Umbilical cord (tissue), 2 donors: ENCODE data around the gene LUC7L. TPM values are rescaled to one million over a fixed set of nuclear protein-coding genes. Genes with fewer than 3 reads are reported as not detected.
"Not testable (repeated sequence)": the region's sequence is repeated elsewhere in the genome, so short reads cannot be mapped to it uniquely, and the experiment has no call there.

Source experiments
- DNase-seq: peaks from one replicate; pipeline ENCODE4 v3.0.0-alpha.2; 2015; ENCODE audit warnings: low spot score
- total RNA-seq: library from RNA; depleted of rRNA; stranded (reverse); fragments of >200 nt; gene quantifications from one replicate; pipeline ENCODE4 v1.2.3, GENCODE V29; 2014; ENCODE audit warnings: low replicate concordance; ENCODE audit not compliant: insufficient read depth

The LUC7L gene, protein sequence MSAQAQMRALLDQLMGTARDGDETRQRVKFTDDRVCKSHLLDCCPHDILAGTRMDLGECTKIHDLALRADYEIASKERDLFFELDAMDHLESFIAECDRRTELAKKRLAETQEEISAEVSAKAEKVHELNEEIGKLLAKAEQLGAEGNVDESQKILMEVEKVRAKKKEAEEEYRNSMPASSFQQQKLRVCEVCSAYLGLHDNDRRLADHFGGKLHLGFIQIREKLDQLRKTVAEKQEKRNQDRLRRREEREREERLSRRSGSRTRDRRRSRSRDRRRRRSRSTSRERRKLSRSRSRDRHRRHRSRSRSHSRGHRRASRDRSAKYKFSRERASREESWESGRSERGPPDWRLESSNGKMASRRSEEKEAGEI
- 50.3 TPM for total RNA-seq

DNA sequence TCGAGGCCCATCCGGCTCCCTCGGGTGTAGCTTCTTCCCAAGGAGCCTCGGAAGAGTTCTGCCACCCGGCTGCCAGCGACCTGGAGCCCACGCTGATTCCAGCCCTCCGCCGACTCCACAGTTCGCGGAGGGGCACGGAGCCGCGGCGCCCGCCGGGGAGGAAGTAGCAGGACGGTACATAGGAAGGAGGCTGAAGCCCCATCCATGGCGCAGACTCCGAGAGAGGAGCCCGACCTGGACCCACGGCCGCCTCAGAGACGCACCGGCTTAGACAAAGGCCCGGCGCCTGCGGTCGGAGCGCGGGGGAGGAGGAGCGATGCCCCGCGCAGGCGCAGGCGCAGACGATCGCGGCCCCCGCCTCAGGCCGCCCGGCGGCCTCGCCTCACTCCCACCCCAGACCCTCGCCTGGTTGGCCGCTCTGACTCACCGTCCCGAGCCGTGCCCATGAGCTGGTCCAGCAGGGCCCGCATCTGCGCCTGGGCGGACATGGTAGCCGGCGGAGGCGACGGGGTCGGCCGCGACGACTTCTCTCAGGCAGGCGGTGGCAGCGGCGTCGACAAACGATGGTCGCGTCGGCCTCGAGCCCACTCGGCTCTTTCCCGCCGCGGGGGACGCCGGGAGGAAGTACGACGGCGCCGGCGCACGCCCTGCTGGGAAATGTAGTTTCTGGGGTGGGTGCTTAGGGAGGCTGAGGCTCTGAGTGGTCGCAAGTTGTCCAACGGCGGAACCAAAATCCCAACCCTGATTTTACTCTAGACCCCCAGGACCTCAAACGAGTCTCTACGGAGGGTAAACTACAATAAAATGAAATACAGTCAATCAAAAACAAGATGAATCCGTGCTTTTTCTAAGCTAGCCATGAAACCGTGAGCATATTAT lies at the start of gene LUC7L:
LUC7L (minus strand) TSS at position 598 of the 879 bp plus-strand sequence; CDS start at position 488, 110 bp downstream.
- peak; percentile 95 for DNase-seq

DNA sequence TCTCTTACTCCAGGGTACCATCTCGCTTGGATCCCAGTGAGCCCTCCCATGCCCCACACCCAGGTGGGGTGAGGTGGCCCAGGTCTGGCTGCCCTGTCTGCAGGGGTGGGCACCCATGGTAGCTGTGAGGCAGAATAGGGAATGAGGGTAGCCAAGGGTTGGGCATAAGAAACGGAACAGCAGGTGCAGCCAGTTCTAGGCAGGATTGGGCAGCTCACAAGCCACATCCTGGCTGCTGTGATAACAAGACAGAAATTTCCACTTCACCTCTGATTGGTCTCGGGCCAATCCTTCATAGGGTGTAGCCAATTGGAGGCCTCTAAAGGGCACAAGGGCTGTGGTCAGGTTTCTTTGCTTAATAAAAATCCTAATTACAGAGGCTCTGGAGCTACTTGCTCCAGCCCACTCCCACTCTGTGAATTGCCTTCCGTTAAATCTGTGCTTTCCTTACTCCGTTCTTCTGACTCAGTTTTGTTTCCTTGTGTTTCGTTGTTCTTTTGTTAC lies 49.7 kb upstream of the LUC7L start:
- peak; percentile 51 for DNase-seq

DNA sequence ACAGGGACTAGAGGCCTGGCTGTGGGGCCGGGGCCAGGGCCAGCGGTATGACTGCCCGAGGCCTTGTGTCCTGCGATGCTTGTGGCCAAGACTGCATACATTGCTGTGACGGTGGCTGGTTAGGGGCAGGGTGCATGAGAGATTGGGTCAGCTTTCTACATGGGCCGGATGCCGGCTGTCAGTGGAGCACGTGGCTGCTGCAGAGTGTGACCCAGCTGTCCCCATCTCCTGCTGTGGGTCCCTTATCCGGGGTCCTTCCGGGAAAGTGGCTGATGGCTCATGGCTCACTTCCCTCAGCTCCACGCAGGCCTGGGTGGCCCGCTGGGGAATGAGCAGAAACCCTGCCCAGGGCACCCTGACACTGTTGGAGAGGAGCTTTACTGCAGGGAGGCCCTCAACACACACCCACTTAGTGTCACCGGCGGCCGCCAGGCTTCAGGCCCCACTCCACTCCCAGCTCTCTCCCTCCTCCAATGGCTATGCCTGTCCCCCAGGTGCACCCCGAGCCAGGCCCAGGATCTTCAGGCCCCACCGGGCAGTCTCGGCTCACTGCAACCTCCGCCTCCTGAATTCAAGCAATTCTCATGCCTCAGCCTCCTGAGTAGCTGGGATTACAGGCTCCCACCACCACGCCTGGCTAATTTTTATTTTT lies 47.3 kb upstream of the LUC7L start:
- DNase-seq = no peak

DNA sequence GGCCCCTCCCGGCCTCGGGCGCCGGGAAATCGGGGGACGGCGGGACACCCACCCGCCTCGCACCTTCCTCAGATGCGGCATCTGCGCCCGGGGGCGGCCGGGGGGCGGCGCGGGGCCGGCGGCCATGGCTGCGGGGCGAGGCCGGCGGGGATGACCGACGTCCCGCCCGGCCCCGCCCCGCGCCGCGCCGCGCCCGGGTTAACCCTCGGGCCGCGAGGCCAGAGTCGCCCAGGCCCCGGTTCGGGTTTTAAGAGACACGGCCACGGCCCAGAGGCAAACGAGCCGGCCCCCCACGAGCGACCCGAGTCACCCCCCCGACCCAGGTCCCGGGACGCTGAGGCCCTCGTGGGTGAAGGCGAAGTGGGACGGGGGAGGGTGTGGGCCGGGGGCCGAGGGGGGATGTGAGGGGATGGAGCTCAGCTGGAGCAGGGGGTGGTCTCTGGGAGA lies 46.6 kb upstream of the LUC7L start, which contains the start of gene RGS11:
RGS11 (minus strand) TSS at position 159 of the 447 bp plus-strand sequence; CDS start at position 126, 33 bp downstream.
- DNase-seq = no peak

DNA sequence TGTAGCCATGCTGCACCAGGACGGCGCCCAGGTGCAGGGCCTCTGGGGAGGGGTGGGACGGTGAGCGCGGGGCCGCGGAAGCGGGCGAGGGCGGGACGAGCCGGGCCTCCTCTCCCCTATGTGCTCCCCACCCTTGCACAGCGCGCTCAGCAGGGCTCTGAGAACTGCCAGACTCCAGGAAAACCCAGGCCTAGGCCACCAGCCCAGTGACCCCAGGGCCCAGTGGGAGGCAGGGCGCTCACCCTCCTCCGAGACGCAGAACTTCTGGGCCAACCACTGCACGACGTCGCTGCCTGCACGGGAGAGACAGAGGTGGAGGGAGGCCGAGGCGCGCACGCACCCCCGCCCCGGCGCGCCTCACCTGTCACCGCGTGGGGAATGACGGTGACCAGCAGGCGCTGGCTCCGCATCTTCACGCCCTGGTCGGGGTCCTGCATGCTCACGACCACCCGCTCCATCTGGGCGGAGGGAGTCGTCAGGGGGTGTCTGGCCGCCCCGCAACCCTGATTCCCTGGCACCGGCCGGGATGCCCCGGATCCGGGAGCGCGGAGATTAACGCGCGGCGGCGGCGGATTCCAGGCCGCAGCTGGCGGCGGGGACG lies 45.9 kb upstream of the LUC7L start:
- no peak for DNase-seq

DNA sequence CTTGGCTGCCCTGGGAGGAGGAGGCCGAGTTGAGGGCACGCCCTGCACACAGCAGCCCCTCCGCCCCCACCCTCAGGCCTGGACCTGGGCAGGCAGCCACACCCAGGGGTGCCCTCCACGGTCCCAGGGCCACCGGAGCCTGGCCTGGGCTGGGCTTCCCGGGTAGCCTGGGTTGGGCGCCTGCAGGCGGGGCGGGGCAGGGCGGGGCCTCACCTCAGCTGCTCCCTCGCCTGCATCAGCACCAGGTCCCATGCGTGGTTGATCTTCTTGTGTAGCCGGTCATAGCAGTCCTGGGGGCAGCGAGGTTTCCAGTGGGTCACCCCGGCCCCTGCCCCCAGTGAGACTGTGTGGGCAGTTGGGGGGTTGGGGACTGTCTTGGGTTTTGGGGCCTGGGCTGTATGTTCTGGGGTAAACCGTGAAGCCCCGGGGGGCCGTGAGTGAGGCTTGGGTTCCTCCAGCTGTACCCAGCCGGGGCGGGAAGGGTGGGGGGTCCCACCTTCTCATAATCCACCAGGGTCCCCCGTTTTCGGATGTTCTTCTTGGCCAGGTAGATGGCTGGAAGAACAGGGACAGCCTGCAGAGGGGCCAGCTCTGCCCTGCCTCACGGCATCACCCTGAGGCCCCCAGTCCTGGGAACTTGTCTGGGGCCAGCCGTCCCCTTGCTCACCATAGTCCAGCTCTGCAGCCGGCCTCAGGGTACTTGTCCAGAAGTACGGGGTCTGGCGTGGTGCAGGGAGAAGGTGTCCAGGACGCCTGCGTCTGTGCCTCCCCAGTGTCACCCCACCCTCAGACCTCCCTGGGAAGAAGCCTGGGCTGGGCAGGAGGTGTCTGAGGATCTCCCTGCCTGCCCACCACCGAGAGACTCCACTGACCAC lies 44.5 kb upstream of the LUC7L start:
- DNase-seq = no peak

DNA sequence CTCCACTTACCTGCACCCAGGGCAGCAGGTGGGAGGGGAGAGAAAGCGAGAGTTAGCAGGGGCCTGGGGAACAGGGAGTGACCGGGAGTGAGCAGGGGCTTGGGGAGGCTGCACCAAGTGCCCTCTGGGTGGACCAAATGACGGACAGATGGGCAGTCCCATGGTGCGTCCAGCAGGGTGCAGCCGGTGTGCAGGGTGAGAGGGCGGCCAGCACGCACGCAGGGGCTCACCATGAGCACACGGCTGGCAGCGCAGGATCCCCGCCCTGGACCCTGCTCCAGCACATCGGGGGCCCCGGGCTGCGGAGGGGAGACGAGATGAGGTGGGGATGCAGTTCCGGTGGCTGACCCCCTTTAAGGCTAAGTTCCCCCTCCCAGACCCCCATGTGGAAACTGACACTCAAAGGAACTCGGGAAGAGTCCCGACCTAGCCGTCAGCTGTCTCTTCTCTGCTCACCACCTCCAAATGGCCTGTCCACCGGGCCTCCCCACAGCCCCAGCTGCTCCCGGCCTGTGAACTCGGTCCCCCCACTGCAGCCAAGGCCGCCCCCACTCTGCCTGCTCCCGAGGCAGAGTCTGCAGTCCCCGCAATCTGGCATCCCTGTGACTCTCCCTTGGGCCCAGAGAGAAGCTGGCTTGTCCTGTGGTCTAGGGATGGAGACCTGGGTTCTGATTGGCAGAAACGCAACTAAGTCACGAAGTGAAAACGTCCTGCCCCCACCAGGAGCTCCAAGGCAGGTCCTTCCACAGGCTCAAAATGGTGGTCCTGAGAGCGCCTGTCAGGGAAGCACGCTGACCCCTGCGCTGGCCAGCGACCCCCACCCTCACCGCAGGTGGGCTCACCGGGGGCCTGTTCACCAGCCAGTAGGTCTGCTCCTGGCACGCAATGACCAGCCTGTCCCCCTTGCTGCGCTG lies 43.6 kb upstream of the LUC7L start:
- no peak for DNase-seq

DNA sequence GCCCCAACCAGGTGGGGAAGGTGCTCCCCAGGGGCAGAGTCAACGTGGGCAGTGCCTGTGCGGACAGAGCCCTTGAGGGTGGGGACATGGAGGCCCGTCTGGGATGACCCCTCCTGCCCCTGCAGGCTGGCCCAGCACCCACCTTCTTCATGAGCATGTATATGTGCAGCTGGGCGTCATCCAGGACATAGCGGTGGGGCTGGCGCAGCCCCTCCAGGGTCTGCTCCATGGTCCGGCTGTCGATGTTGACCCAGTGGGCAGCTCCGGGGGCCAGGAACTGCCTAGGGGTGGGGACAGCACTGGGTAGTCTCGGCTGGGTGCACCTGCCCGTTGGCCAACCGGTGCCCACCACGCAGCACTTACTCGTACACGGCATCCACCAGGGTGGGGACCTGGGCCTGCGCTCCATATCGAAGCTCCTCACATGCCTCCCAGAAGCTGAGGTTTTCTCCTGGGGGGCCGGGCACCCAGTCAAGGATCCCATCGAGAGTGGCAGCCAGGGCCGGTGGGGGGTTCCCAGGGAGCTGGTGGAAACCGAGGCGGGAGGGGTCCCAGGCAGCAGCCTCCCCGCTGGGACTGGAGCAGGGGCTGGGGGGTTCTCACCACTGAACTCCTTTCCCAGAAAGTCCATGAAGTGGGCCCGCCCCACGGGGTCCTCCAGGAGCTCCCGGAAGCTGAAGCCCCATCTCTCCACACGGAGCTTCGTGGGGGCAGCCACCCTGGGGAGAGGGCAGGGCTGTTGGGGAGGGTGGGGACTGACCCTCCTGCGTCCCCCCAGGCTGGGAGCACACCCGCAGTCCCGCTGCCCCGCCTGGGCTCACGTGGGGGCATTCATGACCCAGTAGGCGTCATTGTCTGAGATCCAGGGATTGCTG lies 41.4 kb upstream of the LUC7L start:
- no peak for DNase-seq

DNA sequence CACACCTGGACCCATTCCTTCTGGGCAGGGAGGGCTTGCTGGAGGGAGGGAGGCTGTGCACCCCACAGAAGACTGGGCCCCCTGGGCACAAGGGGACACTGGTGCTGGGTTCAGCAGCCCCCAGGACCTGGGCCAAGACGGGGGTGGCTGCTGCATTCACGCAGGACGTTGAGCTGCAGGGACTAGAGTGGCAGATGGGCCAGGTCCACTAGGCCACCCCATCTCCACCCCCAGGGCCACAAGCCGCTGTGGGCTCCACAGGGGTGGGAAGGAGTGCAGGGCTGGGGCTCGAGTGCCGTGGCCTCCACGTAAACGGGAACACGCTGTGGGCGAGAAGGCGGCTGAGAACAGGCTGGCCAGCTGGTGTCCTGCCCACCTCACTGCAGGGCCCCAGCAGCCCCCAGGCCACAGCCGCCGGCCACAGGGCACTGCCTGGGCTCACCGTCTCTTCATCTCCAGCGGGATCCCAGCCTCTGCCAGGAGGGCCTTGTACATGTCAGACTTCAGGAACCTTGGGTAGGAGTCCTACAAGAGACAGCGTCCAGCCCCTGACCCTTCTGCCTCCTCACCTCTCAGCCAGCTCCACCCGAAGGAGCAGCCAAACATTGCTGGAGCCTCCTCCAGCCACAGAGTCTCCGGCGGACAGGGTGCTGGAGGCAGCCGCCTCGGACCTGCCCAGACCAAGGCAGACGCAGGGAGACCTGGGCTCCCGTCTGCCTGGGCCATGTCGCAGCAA lies 40.0 kb upstream of the LUC7L start:
- no peak for DNase-seq

DNA sequence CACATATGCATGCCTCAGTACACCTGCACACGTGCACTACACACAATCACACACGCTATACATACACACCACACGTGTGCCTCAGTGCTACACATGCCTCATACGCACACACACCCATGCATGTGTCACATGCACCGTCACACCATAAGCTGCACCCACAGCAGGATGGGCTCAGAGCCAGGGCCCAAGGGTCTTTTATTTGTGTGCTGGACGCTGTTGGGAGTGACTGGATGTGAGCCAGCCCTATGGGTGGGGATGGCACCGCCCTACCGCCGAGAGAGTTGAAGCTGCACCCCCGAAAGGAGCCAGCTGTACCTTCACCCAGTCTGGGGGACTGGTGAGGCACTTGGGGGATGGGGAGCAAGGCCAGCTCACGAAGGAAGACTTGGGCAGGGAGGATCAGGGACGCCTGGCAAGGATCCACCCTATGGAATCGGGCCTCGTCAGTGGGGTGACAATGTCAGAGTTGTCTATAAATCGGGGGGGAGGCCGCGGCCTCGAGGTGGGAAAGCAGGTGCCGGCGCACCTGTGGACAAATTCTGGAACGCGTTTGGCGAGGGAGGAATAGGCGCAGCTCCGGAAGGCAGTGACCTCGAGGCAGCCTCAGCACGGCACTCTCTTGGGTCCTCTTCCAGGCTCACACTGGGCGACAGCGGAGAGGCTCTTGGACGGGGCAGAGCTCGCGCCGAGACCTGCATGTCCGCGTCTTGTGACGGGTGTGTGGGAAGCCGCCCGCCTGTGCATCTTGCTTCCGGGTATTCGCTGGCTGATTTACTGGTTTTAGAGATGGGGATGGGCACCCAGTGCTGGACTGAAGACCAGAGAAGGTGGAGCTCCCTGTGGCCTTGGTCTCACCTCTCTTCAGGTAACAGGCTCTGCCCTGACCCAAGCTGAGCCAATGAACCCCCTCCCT lies 39.1 kb upstream of the LUC7L start:
- DNase-seq = no peak

DNA sequence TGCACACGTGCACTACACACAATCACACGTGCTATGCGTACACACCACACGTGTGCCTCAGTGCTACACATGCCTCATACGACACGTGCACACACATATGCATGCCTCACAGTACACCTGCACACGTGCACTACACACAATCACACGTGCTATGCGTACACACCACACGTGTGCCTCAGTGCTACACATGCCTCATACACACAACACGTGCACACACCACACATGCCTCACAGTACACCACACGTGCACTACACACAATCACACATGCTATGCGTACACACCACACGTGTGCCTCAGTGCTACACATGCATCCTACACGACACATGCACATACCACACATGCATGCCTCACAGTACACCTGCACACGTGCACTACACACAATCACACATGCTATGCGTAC lies 38.3 kb upstream of the LUC7L start:
- not testable (repeated sequence) for DNase-seq

DNA sequence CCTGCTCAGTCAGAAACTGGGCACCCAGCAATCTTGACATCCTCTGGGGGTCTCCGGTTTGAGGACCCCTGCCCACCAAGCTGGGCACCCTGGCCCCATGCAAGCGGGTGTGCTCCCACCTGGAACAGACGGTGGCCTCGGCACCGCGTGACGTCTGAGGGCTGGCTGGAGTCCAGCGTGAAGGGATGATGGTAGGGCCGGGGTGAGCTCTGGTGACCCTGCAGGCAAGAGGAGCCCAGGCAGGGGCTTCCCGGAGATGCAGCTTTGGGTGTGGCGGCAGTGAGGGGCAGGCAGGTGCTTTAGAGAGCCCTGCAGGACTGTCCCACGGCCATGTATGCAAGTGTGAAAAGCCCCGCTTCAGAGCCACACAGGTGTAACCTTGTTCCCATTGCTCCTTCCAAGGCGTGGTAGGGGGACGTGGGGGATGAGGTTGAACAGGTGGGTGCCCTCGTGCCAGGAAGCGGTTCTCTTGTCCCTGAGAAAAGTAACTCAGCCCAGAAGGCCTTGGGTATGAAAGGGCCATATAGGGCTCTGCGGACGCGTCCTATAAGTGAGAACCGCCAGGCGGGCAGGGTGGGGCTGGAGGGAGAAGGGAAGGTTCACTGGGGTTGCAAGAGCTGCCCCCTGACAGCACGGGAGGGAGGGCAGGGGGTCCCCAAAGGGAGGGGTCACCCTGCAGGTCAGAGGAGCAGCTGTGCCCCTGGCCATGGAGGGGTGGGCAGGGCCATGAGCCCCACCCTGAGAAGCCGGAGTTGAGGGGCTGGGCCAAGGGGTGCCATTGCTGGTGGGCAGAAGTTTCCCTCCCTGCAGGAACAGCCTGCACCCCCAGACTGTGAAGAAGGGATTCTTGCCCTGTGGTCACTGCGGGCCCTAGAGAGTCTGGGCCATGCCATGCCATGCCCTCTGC lies 37.3 kb upstream of the LUC7L start:
- DNase-seq = no peak

DNA sequence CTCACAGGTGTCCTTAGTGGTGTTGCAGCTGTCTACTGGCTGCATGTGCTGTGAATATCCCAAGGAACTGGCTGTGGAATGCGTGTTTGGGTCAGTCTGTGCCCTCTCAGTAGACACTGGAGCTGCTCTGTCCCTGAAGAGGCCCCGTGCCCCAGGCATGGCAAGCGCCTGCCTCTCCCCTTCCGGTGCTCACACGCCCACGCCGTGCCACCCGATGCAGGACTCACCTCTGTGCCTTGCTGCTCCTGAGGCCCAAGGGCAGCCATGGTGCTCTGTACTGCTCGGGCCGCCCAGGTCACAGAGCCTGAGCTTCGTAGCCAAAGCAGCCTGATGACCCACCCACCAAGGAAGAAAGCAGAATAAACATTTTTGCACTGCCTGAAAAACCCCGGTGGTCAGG lies 36.5 kb upstream of the LUC7L start:
- DNase-seq = no peak

DNA sequence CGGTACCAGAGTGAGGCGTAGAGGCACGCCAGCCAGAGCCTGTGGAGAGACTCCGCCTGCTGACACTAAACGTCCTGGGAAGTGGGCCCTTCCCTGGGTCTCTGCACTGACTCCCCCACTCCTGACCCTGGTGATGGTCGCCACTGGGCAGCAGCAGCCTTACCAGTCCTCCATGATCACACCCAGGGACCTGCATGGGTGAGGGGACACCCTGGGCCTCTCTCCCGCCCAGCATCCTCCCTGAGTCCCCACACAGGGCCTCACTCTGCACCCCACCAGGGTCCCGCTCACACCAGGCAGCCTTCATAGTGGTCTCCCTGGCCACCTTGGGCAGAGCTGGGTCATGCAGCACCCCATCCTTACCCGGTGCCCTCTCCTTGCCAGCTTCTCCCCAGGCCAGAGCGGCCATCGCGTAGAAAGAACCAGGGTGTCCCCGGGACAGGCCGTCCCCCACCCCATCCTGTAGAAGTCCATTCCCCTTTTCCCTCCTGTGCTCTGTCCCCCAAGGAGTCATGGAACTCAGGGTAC lies 35.8 kb upstream of the LUC7L start:
- DNase-seq = no peak

DNA sequence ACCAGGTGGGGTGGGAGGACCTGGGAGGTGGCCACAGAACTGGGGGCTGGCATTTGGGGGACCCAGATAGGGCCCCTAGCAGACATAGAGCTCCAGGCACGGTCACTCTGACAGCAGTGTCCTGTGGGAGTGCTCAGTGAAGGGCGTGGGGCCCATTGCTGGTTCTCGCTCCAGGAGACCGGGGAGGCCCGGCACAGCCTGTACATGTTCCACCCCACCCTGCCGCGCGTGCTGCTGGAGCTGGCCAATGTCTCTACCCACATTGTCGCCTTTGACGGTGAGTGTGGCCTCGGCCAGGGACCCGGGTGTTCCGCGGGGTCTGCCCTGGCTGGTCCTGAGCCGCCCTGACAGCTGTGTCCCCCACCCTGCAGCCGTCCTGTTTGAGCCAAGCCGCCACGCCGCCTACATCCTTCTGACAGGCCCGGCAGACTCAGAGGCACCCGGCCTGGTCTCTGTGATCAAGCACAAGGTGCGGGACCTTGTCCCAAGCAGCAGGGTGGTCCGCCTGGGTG lies 35.2 kb upstream of the LUC7L start:
- DNase-seq = no peak
